HT-29 (cell line): ENCODE results near the gene MCAT. TPM values are rescaled to one million over a fixed set of nuclear protein-coding genes. Genes with fewer than 3 reads are reported as not detected.
"Not testable (repeated sequence)": the region's sequence is repeated elsewhere in the genome, so short reads cannot be mapped to it uniquely, and the experiment has no call there.

Experiments used
- DNase-seq: peaks from one replicate; pipeline ENCODE4 v3.0.0-alpha.2; 2015; ENCODE audit warnings: low spot score
- total RNA-seq: library from RNA; depleted of rRNA; stranded (reverse); fragments of >200 nt; shearing (Covaris generic); gene quantifications from 2 replicates; pipeline ENCODE4 v1.2.3, GENCODE V29; 2014

The MCAT gene
- total RNA-seq, 1 experiment from 2014 or later, result 40.9 TPM

DNA sequence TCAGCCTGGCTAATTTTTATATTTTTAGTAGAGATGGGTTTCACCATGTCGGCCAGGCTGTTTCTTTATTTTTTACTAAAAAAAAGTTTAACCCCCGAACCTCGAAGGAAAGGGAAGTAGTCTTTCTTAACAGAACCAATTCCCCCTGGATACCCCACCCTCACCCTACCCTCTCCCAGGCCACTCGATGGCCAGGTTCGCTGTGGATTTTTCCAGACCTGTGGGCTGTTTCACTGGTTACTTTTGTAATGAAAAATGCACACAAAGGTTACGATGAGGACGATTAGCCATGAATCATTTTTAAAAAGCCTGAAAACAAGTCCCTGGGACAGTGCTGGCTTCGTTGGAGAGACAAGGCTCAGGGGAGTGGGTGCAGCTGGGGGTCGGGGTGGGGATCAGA, 10.7 kb upstream of the MCAT start:
- DNase-seq, result no peak

DNA sequence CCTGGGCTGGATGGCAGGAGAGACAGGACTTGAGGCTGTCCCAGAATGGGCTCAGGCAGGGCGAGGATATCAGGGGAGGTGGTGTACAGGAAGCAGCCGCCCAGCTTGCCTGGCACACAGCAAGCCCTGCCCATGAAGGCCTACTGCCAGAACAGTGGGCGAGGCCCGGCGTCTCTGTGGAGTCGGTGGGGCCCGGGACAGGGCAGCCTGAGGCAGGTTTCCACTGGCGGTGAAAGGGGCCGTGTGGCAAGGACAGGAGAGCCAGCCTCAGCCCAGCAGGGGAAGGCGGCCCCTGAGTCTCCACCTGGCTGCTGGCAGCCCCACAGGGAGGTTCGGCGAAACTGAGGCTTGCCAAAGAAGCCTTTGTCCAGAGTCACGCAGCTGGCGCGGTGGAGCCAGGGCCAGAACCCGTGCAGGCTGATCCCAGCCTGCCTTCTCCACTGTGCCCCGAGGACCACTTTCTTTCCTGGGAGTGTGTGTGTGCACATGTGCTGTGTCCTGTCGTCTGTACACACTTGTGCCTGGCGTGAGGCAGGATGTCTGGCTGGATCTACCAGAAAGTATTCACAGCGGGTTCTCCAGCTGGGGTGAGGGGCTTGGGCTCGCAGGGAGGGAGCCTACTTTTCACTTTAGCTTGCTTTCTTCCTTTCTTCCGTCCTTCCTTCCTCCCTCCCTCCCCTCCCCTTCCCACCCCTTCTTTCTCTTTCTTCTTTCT, 9.3 kb upstream of the MCAT start:
- peak; percentile 54 for DNase-seq

DNA sequence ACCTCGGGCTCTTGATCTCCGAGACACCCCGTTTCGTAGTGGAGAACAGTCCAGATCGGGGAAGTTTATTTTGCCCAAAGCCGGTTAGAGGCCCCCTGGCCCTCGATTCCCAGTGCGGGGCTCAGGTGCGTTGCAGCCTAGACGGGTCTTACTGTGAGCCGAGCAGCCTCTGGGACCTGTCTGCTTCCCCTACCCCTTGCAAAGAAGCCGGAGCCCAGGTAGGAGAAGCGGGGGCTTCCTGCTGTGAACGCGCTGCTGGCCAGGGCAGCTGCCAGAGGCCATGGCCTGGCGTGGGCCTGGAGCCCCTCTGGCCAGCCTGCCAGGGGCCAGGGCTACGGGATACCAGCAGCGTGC, 8.8 kb upstream of the MCAT start:
- no peak for DNase-seq

- DNase-seq, result peak; percentile 48
Observed at GRCh38 chr22:43151251-43152002, 8.2 kb upstream of the MCAT start, which contains the start of gene TSPO. TSS of gene TSPO (plus strand) at chr22:43151559. CDS start at chr22:43159239, 7,680 bp downstream.

DNA sequence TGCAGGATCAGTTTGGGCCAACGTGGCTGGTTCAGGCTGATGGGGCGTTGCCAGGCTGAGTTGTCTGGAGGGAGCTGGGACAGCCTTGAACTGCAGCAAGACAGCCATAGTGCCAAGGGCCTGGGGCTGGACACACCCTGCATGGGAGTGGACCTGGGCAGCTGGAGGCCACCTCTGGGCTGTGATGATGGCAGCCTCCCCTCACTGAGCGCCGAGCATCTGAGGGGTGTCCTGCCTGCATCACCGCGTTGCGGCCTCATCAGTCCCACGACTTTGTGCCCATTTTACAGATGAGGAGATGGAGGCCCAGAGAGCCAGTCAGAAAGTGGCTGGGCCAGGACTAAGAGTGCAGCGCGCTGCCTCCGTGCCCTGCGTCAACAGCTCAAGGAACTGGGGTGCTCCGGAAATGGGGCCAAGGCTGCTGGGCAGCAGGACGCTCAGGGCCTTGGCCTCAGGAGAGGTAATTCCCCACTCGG, 7.6 kb upstream of the MCAT start:
- no peak for DNase-seq

DNA sequence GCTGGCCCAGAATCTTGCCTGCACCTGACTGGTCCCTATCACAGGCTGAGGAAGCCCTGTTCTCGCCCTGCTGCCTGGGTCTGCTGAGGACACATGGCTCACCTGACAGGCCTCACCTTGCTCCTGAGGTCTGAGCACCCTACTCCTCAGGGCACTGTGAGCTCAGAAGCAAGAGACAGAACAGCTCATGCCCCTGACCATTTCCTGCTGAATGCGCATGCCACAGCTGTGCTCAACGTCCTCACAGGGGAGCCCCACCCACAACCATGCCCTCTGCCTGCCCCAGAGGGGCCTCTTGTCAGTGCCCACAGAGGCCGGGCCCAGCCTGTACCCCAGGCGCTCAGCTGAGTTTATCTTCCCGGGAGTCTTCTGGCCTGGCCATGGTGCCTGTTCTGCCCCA, 5.4 kb upstream of the MCAT start:
- no peak for DNase-seq

- DNase-seq, result no peak
Observed at GRCh38 chr22:43147821-43148220, 4.6 kb upstream of the MCAT start.

DNA sequence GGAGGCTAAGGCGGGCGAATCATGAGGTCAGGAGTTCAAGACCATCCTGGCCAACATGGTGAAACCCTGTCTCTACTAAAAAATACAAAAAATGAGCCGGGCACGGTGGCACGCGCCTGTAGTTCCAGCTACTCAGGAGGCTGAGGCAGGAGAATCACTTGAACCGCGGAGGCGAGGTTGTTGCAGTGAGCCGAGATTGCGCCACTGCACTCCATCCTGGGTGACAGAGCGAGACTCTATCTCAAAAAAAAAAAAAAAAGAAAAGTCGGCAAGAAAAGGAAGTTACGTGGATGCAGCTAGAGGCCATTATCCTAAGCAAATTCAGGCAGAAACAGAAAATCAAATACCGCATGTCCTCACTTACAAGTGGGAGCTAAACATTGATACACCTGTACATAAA, 3.1 kb upstream of the MCAT start:
- DNase-seq, result not testable (repeated sequence)

DNA sequence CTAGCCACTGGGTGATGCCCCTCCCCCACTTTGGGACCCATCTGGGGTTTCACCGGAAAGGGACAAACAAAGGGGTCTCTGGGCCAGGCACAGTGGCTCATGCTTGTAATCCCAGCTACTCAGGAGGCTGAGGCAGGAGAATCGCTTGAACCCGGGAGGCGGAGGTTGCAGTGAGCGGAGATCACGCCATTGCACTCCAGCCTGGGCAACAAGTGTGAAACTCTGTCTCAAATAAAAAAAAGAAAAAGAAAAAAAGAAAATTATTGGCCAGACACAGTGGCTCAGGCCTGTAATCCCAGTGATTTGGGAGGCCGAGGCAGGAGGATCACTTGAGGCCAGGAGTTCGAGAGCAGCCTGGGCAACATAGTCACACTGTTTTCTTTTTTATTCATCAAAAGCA, 2.2 kb upstream of the MCAT start:
- DNase-seq, result not testable (repeated sequence)

DNA sequence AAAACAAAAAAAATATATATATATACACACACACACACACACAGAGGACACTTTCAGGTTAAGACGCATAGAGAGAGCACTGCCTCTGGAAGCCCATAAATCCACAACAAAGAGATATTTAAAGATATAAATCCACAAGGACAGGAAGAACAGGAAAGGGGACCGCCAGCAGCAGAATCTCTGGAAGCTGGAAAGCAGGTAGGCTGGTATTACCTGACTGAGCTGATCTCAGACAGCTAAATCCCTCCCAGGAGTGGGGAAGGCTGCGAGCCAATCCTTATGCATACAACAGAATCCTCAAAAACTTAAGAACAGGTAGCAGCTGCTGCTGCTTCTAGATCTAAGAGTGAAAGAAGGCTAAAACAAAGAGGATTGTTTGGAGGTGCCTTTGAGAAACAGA, 1.8 kb upstream of the MCAT start:
- DNase-seq, result no peak

DNA sequence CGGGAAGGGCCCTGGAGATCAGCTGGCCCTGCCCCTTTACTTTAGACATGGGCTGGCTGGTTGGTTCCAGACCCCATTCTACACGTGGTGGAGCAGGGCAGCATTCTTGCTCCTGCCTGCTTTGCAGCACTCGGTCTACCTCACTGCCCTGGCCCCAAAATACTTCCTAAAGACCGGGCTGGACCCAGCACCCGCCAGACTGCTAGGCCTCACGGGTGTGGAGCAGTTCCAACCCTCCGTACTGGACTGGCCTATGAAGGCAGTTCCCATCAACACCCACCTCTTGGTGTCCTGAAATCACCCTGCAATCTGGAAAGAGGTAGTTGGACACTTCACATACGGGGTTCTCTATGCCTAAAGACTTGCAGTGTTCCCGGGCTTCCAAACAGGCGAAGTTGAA, 6.4 kb downstream of the MCAT start:
- no peak for DNase-seq

DNA sequence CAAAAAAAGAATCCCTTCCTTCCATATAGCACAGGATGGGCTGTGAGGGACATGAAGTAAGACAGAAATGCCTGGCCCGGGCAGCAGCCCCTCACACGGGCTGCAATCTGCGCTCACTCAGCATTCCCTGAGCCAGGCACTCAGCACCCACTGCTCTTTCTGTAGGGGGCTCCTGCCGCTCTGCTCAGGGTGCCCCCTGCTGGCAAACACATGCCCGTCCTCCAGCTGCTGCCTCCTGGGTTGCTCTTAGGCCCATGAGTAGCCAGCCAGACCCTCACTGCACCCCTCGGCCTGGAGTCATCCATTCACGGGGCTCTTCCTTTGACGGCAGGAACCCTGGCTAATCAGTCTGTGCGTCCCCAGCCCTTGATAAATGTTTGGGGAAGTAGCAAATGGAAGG, 6.9 kb downstream of the MCAT start:
- DNase-seq, result no peak

- no peak for DNase-seq
Observed at GRCh38 chr22:43135565-43135964, 7.6 kb downstream of the MCAT start.

DNA sequence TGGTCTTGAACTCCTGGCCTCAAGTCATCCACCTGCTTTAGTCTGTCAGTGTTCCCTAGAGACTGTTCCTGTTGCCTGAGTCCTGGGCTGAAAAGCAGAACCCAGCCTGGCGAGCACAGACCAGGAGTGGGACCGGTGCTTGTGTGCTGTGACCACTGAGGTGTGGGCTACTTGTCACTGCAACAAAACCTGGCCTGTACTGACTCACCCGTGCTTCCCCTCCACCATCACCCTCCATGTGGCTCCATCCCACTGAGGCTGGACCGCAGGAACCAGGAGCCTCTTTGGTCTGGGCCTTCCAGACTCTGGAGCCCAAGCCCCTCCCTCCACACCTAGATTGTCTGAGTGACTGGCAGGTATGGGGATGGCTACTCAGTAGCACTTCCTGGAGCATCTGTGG, 8.6 kb downstream of the MCAT start:
- no peak for DNase-seq

DNA sequence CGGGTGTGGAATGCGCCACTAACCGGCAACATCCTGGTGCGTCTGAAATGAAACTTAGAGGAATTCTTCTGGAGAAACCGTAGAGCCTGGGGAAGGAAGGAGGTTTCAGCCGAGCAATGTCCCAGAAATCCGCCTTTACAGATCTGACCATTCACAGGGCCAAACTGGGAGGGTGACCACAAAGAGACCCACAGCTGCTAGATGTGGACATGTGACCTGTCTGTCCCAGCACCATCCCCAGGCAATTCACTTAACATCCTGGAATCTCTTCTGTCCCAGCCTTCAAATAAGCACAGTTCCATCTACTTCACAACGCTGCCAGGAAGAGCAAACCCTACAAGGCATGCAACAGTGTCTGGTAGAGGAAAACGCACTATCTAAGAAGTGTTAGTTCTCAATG, 9.8 kb downstream of the MCAT start:
- DNase-seq, result no peak

GRCh38 chr22:43131773-43132501, 11.3 kb downstream of the MCAT start:
- DNase-seq, result no peak

GRCh38 chr22:43129426-43130425, 13.5 kb downstream of the MCAT start:
- DNase-seq, result no peak

DNA sequence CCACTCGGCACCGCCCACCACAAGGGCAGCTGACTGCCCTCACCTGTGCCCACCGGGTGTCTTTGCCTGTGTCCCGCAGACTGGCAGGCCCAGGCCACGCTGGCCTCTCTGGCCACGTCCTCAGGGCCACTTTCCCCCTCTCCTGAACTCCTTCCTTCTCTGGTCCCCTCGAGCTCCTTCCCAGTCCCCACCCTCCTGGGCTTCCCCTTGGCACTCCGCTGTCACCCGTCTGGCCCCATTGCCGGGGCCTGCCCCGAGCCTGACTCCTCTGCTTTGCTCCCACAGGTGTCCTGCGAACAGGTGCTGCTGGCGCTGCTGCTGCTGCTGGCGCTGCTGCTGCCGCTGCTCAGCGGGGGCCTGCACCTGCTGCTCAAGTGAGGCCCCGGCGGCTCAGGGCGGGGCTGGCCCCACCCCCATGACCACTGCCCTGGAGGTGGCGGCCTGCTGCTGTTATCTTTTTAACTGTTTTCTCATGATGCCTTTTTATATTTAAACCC, 14.2 kb downstream of the MCAT start:
- no peak for DNase-seq

- DNase-seq, result no peak
Observed at GRCh38 chr22:43128116-43128515, 15.1 kb downstream of the MCAT start.

DNA sequence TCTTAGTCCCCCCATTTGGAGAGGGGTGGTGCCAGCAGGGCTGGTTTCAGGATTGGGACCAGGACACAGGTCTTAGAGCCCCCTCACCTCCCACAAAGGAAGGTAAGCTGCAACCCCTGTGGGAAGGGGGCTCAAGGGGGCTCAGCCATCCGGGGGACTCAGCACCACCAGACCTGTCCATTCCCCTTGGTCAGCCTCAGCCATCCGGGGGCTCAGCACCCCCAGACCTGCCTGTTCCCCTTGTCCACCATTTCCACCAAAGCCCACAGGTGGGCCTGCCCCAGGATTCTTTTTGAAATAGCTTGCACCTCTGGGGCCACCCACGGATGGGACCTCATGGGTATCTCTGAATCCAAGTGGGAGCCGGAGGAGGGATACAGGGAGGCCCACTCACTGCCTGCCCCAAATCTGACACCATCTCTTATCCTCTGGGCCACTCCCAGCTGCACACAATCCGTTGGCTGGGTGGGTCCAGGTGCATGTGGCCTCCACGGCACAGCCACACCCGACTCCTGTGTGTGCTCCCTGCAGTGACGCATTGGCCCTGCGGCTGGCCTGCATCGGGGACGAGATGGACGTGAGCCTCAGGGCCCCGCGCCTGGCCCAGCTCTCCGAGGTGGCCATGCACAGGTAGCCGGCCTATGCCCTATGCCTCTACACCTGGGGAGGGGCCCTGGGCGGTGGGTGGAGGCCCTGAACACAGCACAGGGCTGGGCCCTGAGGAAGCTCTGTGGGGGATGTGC, 15.9 kb downstream of the MCAT start:
- no peak for DNase-seq
